VCaP (cell line): ENCODE measurements around the gene GDF9.
A peak's percentile ranks its signal among the peaks of the same experiment; 100 is the strongest.

Experiments
- H3K27ac ChIP-seq: fragments of 450-650 bp; 2 replicates; pipeline ENCODE4 v1.5.1; 2017
- TF ChIP-seq, protein P1 (sequence below): fragments of 450-650 bp; conservative IDR thresholded peaks from 2 replicates; pipeline ENCODE4 v1.5.1; 2017; ENCODE audit warnings: mild to moderate bottlenecking, moderate library complexity

The GDF9 gene

DNA sequence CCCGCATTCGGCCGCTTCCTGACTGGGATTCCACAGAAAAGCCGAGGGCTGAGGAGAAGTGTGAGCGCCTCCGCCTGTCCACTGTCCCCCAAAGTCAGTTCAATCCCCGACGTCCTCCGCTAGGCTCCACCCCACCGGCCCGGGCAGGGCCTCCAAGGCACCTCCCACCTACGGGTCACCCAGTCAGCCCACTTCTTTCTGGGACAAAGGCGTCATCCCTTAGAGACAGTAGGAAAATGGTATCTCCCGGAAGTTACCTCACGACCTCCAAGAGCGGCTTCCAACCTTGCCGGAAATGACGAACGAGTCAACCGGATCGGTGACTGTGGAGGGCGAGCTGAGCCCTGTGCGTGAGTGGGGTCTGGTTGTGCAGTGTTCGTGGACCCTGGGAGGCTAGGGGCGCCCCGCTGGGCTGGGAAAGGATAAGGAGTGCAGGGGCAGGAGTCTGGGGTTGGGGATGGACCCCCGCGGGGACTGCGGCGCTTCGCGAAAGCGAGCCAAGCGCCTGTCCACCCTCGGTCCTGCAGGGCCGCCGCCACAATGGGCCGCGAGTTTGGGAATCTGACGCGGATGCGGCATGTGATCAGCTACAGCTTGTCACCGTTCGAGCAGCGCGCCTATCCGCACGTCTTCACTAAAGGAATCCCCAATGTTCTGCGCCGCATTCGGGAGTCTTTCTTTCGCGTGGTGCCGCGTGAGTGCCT is at the start of gene GDF9, which contains the start of gene UQCRQ:
Gene GDF9 (minus strand): TSS at position 128 of the 704 bp plus-strand sequence. CDS start 1,936 bp downstream, outside the sequence.
Gene UQCRQ (plus strand): TSS at position 301 of the 704 bp plus-strand sequence. CDS start 240 bp downstream, at position 541.
- TF ChIP-seq, protein P1, sequence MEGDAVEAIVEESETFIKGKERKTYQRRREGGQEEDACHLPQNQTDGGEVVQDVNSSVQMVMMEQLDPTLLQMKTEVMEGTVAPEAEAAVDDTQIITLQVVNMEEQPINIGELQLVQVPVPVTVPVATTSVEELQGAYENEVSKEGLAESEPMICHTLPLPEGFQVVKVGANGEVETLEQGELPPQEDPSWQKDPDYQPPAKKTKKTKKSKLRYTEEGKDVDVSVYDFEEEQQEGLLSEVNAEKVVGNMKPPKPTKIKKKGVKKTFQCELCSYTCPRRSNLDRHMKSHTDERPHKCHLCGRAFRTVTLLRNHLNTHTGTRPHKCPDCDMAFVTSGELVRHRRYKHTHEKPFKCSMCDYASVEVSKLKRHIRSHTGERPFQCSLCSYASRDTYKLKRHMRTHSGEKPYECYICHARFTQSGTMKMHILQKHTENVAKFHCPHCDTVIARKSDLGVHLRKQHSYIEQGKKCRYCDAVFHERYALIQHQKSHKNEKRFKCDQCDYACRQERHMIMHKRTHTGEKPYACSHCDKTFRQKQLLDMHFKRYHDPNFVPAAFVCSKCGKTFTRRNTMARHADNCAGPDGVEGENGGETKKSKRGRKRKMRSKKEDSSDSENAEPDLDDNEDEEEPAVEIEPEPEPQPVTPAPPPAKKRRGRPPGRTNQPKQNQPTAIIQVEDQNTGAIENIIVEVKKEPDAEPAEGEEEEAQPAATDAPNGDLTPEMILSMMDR: peak; percentile 26; the same call in 1 of the 2 replicates
- peak within 1 kb of the TSS; percentile 85 for H3K27ac ChIP-seq

DNA sequence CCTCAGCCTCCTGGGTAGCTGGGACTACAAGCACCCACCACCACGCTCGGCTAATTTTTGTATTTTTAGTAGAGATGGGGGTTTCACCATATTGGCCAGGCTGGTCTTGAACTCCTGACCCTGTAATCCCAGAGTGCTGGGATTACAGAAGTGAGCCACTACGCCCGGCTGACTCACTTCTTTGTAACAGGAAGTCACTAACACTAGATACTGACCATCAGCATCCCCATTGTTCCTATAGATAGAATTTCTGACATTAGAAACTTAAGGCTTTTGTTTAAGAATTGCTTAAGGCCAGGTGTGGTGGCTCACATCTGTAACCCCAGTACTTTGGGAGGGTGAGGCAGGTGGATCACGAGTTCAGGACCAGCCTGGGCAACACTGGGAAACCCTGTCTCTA is 49.4 kb upstream of the GDF9 start:
- H3K27ac ChIP-seq: no peak overlapping the region
- TF ChIP-seq, protein P1: no peak

DNA sequence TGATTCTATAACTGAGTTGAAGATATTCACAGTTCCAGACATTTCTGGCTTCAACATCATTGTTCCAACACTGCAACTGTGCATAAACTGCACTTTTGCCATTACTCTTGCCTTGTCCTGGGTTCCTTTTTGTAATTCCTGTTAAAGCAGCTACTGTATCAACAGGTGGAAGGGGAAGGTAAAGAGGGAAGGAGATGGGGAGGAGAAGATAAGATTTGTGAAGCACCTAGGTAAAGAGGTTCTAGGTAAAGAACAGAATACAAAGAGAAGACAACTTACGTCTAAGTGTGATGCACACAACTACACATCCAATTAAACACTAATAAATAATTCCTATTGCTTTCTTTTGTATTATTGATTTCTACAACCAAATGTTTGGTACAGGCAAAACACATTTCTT is 43.4 kb upstream of the GDF9 start:
- TF ChIP-seq, protein P1: no peak

DNA sequence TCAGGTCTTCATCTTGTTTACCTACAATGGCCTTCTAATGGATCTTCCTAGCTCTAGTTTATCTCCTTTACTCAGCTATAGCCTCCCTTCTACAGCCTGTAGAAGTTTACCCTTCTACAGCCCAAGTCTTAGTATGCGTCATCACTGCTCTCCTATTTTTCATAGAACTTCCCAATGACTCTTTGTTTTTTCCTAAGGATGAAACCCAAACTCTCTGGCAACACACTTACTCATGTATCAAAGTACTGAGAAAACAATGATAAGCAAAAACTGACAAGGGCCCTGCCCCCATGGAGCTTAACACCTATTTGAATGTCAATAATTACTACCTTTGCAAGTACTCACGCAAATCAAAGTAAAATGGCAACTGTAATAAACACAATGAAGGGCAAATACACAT is 40.9 kb upstream of the GDF9 start:
- H3K27ac ChIP-seq: peak overlapping the region; percentile 66; the same call in 1 of the 2 replicates
- TF ChIP-seq, protein P1: no peak

More for the DNA sequence above, 43.4 kb upstream of the GDF9 start:
- H3K27ac ChIP-seq: no peak overlapping the region

DNA sequence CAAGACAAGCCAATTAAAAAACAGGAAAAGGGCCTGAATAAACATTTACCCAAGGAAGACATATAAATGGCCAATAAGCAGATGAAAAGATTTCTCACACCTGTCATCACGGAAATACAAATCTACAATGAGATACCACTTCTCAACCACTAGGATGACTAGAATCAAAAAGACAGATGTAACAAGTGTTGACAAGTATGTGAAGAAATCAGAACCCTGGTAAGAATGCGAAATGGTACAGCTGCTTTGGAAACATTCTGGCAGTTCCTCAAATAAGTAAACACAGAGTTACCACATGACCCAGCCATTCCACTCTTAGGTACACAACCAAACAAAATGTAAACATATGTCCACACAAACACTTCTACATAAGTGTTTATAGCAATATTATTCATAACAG is 39.7 kb upstream of the GDF9 start:
- TF ChIP-seq, protein P1: peak; percentile 38; the same call in 1 of the 2 replicates
- peak overlapping the region; percentile 66 for H3K27ac ChIP-seq

DNA sequence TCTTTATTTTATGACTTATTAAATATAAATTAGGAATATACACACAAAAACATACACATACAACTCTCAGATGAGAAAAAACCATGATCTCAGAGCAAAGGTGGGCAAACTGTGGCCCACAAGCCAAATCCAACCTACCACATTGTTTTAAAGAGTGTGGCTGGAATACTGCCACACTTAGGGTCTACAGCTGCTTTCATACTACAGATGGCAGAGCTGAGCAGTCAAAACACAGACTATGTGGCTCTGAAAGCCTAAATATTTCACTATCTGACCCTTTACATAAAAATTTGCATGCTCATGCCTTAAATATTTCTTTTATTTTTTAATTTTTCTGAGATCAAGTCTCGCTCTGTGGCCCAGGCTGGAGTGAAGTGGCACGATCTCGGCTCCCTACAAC is 35.5 kb upstream of the GDF9 start:
- no peak overlapping the region for H3K27ac ChIP-seq
- TF ChIP-seq, protein P1: no peak

GRCh38 chr5:132901036-132901435 is 34.8 kb upstream of the GDF9 start:
- TF ChIP-seq, protein P1: no peak
- H3K27ac ChIP-seq: no peak overlapping the region
